Neuronal stem cell (in vitro differentiated cells): ENCODE data around the gene ZDHHC11.
"Not testable (repeated sequence)": the region's sequence is repeated elsewhere in the genome, so short reads cannot be mapped to it uniquely, and the experiment has no call there.

ENCODE experiments used
- DNase-seq: peaks from one replicate; pipeline ENCODE4 v3.0.0-alpha.2; 2013; ENCODE audit warnings: low spot score
- H2AFZ ChIP-seq: one replicate; pipeline ENCODE4 v1.6.1; 2013; ENCODE audit warnings: mild to moderate bottlenecking, low read length, inconsistent platforms
- H2AK5ac ChIP-seq: 2 replicates; pipeline ENCODE4 v1.6.1; 2013; ENCODE audit warnings: low read depth, mild to moderate bottlenecking, inconsistent platforms, low read length, moderate library complexity, mixed read lengths
- H2BK120ac ChIP-seq: 2 replicates; pipeline ENCODE4 v1.6.1; 2013; ENCODE audit warnings: low read depth, mild to moderate bottlenecking, inconsistent platforms, low read length, moderate library complexity, mixed read lengths
- H2BK12ac ChIP-seq: one replicate; pipeline ENCODE4 v1.6.1; 2013; ENCODE audit warnings: low read length, inconsistent platforms
- H2BK15ac ChIP-seq: 2 replicates; pipeline ENCODE4 v1.6.1; 2013; ENCODE audit warnings: mild to moderate bottlenecking, low read length, inconsistent platforms, mixed read lengths
- H2BK5ac ChIP-seq: one replicate; pipeline ENCODE4 v1.6.1; 2013; ENCODE audit warnings: inconsistent platforms, mild to moderate bottlenecking, low read length, moderate library complexity
- H3K14ac ChIP-seq: one replicate; pipeline ENCODE4 v1.6.1; 2013; ENCODE audit warnings: low read length, inconsistent platforms
- H3K18ac ChIP-seq: 2 replicates; pipeline ENCODE4 v1.6.1; 2013; ENCODE audit warnings: low read length, inconsistent platforms
- H3K23ac ChIP-seq: 2 replicates; pipeline ENCODE4 v1.6.1; 2013; ENCODE audit warnings: low read depth, mild to moderate bottlenecking, mixed read lengths, low read length, inconsistent platforms; ENCODE audit not compliant: poor library complexity
- H3K27ac ChIP-seq: replicated peaks from 3 replicates; pipeline ENCODE4 v1.5.1; 2013; ENCODE audit warnings: low read length, inconsistent platforms
- H3K27me3 ChIP-seq, 3 experiments: 2 replicates each; pipeline ENCODE4 v1.6.1; 2013; ENCODE audit warnings: low read length in 3 of 3, mild to moderate bottlenecking in 2 of 3, inconsistent platforms in 1 of 3, low read depth in 1 of 3, mixed read lengths in 1 of 3, moderate library complexity in 1 of 3; ENCODE audit not compliant: control insufficient read depth in 3 of 3, insufficient read depth in 3 of 3
- H3K36me3 ChIP-seq, 2 donors: replicated peaks in 1 of 2; 2 replicates each; pipeline ENCODE4 v1.6.1; 2013; ENCODE audit warnings: low read length in 2 of 2; ENCODE audit not compliant: control insufficient read depth in 2 of 2, insufficient read depth in 2 of 2
- H3K4ac ChIP-seq: 2 replicates; pipeline ENCODE4 v1.6.1; 2013; ENCODE audit warnings: inconsistent platforms, mild to moderate bottlenecking, low read length, moderate library complexity
- H3K4me1 ChIP-seq, 2 donors: 1 replicate in 1 of 2; 2 replicates in 1 of 2; pipeline ENCODE4 v1.6.1; 2013; ENCODE audit warnings: low read length in 2 of 2, low read depth in 1 of 2; ENCODE audit not compliant: control insufficient read depth in 2 of 2, insufficient read depth in 1 of 2
- H3K4me2 ChIP-seq: one replicate; pipeline ENCODE4 v1.6.1; 2013; ENCODE audit warnings: mild to moderate bottlenecking, low read length, inconsistent platforms; ENCODE audit not compliant: insufficient read depth, poor library complexity, severe bottlenecking
- H3K4me3 ChIP-seq, 2 donors: 2 replicates each; pipeline ENCODE4 v1.5.1; 2013; ENCODE audit warnings: low read length in 2 of 2, mild to moderate bottlenecking in 2 of 2, inconsistent platforms in 1 of 2, moderate library complexity in 1 of 2
- H3K79me1 ChIP-seq: one replicate; pipeline ENCODE4 v1.6.1; 2013; ENCODE audit warnings: low read depth, mild to moderate bottlenecking, inconsistent platforms, low read length, moderate library complexity
- H3K9ac ChIP-seq: one replicate; pipeline ENCODE4 v1.6.1; 2013; ENCODE audit warnings: mild to moderate bottlenecking, low read depth, low read length, inconsistent platforms; ENCODE audit not compliant: poor library complexity
- H3K9me3 ChIP-seq, 2 donors: replicated peaks in 1 of 2; 2 replicates each; pipeline versions ENCODE3 to v1.6.1; 2013; ENCODE audit warnings: low read length in 2 of 2, mild to moderate bottlenecking in 2 of 2, inconsistent platforms in 1 of 2, low read depth in 1 of 2, mixed read lengths in 1 of 2, moderate library complexity in 1 of 2; ENCODE audit not compliant: control insufficient read depth in 2 of 2, insufficient read depth in 1 of 2
- H4K8ac ChIP-seq: one replicate; pipeline ENCODE4 v1.6.1; 2013; ENCODE audit warnings: low read depth, mild to moderate bottlenecking, inconsistent platforms, low read length, moderate library complexity
- H4K91ac ChIP-seq: one replicate; pipeline ENCODE4 v1.6.1; 2013; ENCODE audit warnings: low read length, low read depth, mild to moderate bottlenecking, inconsistent platforms; ENCODE audit not compliant: poor library complexity
- WGBS, 2 donors: extraction: QIAGEN DNeasy Blood & Tissue Kit; methylation state at CpG; one replicate each; pipeline ENCODE4 v1.1.7; 2013; ENCODE audit warnings: missing lambda C conversion rate in 2 of 2, mixed read lengths in 1 of 2; ENCODE audit not compliant: insufficient read length in 2 of 2, insufficient replicate concordance in 1 of 2; ENCODE audit errors: extremely low coverage in 2 of 2; 5-methylcytosine and 5-hydroxymethylcytosine counted together

ZDHHC11 gene

GRCh38 chr5:847736-848135 lies 3.0 kb downstream of the ZDHHC11 start:
- H3K9me3 ChIP-seq, H2AK5ac ChIP-seq, H2AFZ ChIP-seq, H3K18ac ChIP-seq, H3K9ac ChIP-seq, H4K91ac ChIP-seq, H3K4me2 ChIP-seq, DNase-seq, H3K4me3 ChIP-seq, H2BK15ac ChIP-seq, H3K79me1 ChIP-seq, H3K27ac ChIP-seq, H2BK120ac ChIP-seq, H3K23ac ChIP-seq, H2BK12ac ChIP-seq, H4K8ac ChIP-seq, H3K4ac ChIP-seq, H2BK5ac ChIP-seq, H3K27me3 ChIP-seq, H3K36me3 ChIP-seq, H3K14ac ChIP-seq: not testable (repeated sequence)
- WGBS, 2 donors = no CpG with 5 or more reads among the region's 7 CpGs
- peaks cover 23 to 28% of the 10 kb centered on the region in 2 donors for H3K4me1 ChIP-seq

- H3K18ac ChIP-seq, H2AK5ac ChIP-seq, H2BK5ac ChIP-seq, H3K4me3 ChIP-seq, DNase-seq, H4K8ac ChIP-seq, H2BK120ac ChIP-seq, H2AFZ ChIP-seq, H3K23ac ChIP-seq, H3K27ac ChIP-seq, H3K14ac ChIP-seq, H3K9me3 ChIP-seq, H4K91ac ChIP-seq, H3K4ac ChIP-seq, H3K4me2 ChIP-seq, H2BK12ac ChIP-seq, H3K27me3 ChIP-seq, H3K36me3 ChIP-seq, H3K9ac ChIP-seq, H3K79me1 ChIP-seq, H2BK15ac ChIP-seq: not testable (repeated sequence)
- peaks cover 23 to 28% of the 10 kb centered on the region in 2 donors for H3K4me1 ChIP-seq
- no CpG with 5 or more reads among the region's 18 CpGs for WGBS, 2 donors
Observed at GRCh38 chr5:847212-847611, 3.6 kb downstream of the ZDHHC11 start.

- H2BK15ac ChIP-seq = peak overlapping the region; percentile 2
- H4K91ac ChIP-seq = peak overlapping the region; percentile 28
- H2BK5ac ChIP-seq, H3K27ac ChIP-seq, H3K27me3 ChIP-seq, H3K4me3 ChIP-seq, H4K8ac ChIP-seq, H3K9me3 ChIP-seq, H3K79me1 ChIP-seq, H3K36me3 ChIP-seq, H3K4ac ChIP-seq, H2BK120ac ChIP-seq, H3K4me2 ChIP-seq, DNase-seq, H2AFZ ChIP-seq: not testable (repeated sequence)
- peak overlapping the region; percentile 99 for H2AK5ac ChIP-seq
- peak overlapping the region; percentile 60 for H3K9ac ChIP-seq
- H3K18ac ChIP-seq = peak overlapping the region; percentile 3
- peak overlapping the region; percentile 89 for H3K23ac ChIP-seq
- peak overlapping the region; percentile 82 for H2BK12ac ChIP-seq
- H3K14ac ChIP-seq = peak overlapping the region; percentile 21
- WGBS, 2 donors = no CpG with 5 or more reads among the region's 18 CpGs
- peaks cover 23 to 28% of the 10 kb centered on the region in 2 donors for H3K4me1 ChIP-seq
Observed at GRCh38 chr5:846602-847091, 4.1 kb downstream of the ZDHHC11 start.

GRCh38 chr5:845676-846601 lies 4.8 kb downstream of the ZDHHC11 start:
- Histone ChIP-seq H3K9ac (peak overlapping the region; percentile 60), H4K91ac (peak overlapping the region; percentile 28), H3K23ac (peak overlapping the region; percentile 89), H3K4me1 (peaks cover 21 to 26% of the 10 kb centered on the region in 2 donors), H3K14ac (peak overlapping the region; percentile 21)
- H4K8ac ChIP-seq, H3K4ac ChIP-seq, H2BK5ac ChIP-seq, H2BK120ac ChIP-seq, H2BK15ac ChIP-seq, H3K9me3 ChIP-seq, H3K79me1 ChIP-seq, H2AK5ac ChIP-seq, H3K27me3 ChIP-seq, H2BK12ac ChIP-seq, H3K4me2 ChIP-seq, H2AFZ ChIP-seq, H3K36me3 ChIP-seq, DNase-seq, H3K4me3 ChIP-seq, H3K18ac ChIP-seq, H3K27ac ChIP-seq: not testable (repeated sequence)
- no CpG with 5 or more reads among the region's 35 CpGs for WGBS, 2 donors
